GM12873 (cell line): ENCODE measurements around the gene TRIM37.

ENCODE experiments used
- CTCF ChIP-seq: IDR thresholded peaks from 2 replicates; pipeline ENCODE4 v1.5.1; 2012; ENCODE audit warnings: low read depth, mild to moderate bottlenecking, moderate library complexity, low read length, control low read depth; ENCODE audit not compliant: insufficient read depth; ENCODE audit errors: missing control alignments

Gene TRIM37

GRCh38 chr17:59093145-59093701 is 13.5 kb downstream of the TRIM37 start:
- no peak for TF ChIP-seq CTCF

- TF ChIP-seq CTCF, result no peak
Observed at GRCh38 chr17:59084154-59084553, 22.5 kb downstream of the TRIM37 start.

- TF ChIP-seq CTCF, result no peak
Observed at GRCh38 chr17:59074494-59074893, 32.2 kb downstream of the TRIM37 start.

- TF ChIP-seq CTCF, result no peak
Observed at GRCh38 chr17:59073972-59074371, 32.7 kb downstream of the TRIM37 start.

- TF ChIP-seq CTCF, result no peak
Observed at GRCh38 chr17:59069856-59070255, 36.8 kb downstream of the TRIM37 start.

- TF ChIP-seq CTCF, result no peak
Observed at GRCh38 chr17:59067756-59068155, 38.9 kb downstream of the TRIM37 start.

- TF ChIP-seq CTCF, result no peak
Observed at GRCh38 chr17:59067340-59067739, 39.3 kb downstream of the TRIM37 start.
